Uterus (tissue), 2 donors: ENCODE data around the gene PC.

Experiments
- POLR2A ChIP-seq, 2 donors: fragments of 450-650 bp; IDR thresholded peaks; one replicate each; pipeline ENCODE4 v1.6.1; 2016; ENCODE audit warnings: antibody characterized with exemption in 2 of 2, mild to moderate bottlenecking in 1 of 2, moderate library complexity in 1 of 2
- TF ChIP-seq, protein P1 (sequence below), 4 experiments: fragments of 200-600 bp in 2 of 4; fragments of 450-650 bp in 2 of 4; sonication (generic) in 2 of 4; IDR thresholded peaks; one replicate each; pipeline ENCODE4 v1.5.1; 2016 to 2019; ENCODE audit warnings: antibody characterized with exemption in 4 of 4, mild to moderate bottlenecking in 2 of 4, moderate library complexity in 1 of 4

DNA sequence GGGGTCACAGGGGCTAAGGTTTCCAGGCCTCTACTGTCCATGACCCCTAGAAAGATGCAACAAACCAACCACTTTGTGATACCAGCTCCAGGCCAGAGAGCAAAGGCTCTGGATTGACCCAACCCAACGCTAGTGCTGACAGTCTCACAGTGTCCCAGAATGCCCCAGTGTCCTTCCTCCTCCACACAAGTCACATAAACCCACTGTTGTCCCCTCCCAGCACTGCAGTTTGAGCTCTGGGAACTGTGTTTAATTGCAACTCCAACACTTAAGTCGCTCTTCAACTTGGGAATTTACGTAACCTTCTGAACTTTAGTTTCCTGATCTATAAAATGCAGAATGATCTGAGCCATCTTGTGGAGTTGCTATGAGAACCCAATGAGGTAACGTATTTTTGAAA, 47.5 kb downstream of the PC start:
- TF ChIP-seq POLR2A (IDR thresholded peaks at IDR 0.05): no peak
- TF ChIP-seq, protein P1, sequence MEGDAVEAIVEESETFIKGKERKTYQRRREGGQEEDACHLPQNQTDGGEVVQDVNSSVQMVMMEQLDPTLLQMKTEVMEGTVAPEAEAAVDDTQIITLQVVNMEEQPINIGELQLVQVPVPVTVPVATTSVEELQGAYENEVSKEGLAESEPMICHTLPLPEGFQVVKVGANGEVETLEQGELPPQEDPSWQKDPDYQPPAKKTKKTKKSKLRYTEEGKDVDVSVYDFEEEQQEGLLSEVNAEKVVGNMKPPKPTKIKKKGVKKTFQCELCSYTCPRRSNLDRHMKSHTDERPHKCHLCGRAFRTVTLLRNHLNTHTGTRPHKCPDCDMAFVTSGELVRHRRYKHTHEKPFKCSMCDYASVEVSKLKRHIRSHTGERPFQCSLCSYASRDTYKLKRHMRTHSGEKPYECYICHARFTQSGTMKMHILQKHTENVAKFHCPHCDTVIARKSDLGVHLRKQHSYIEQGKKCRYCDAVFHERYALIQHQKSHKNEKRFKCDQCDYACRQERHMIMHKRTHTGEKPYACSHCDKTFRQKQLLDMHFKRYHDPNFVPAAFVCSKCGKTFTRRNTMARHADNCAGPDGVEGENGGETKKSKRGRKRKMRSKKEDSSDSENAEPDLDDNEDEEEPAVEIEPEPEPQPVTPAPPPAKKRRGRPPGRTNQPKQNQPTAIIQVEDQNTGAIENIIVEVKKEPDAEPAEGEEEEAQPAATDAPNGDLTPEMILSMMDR (IDR thresholded peaks at IDR 0.05): no peak
